ENCODE data around the gene ACSF3. TPM values are rescaled to one million over a fixed set of nuclear protein-coding genes. Genes with fewer than 3 reads are reported as not detected.
A peak's percentile ranks its signal among the peaks of the same experiment; 100 is the strongest.

Gene ACSF3
- polyA plus RNA-seq, 1 donor from 2014 or later = 20.8 TPM

DNA sequence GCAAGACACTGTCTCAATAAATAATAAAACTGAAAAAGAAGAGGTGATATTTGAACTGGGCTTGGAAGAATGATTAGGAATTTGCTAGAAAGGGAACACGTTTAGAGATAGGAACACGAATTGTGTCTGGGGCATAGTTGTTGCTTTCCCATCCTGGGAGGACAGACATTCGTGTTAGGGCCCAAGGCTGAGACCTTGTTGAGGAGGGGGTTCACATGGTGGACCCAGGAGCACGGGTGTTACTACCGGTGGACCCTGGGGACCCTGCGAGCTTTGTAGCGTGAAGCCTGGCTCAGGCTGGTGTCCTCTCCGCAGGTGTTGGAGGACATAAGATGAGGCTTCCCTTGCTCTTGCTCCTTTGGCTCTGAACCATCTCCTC lies 1.2 kb downstream of the ACSF3 start:
- peak overlapping the region; percentile 82 for H3K4me3 ChIP-seq (ENCODE audit: low read length)
- H3K36me3 ChIP-seq (ENCODE audit: insufficient read depth, low read length) = no peaks in the 10 kb centered on the region
- peak overlapping the region; percentile 88 for H3K4me2 ChIP-seq (ENCODE audit: low read length)
- no peaks in the 10 kb centered on the region for H3F3A ChIP-seq (ENCODE audit: insufficient read depth, low read length, poor library complexity, severe bottlenecking)
- peaks cover 13% of the 10 kb centered on the region for H3K79me2 ChIP-seq (replicated peaks; ENCODE audit: insufficient read depth, low read length)
- peaks cover 2% of the 10 kb centered on the region for H3K27me3 ChIP-seq (ENCODE audit: insufficient read depth, low read depth, low read length)
- TF ChIP-seq, protein P1, sequence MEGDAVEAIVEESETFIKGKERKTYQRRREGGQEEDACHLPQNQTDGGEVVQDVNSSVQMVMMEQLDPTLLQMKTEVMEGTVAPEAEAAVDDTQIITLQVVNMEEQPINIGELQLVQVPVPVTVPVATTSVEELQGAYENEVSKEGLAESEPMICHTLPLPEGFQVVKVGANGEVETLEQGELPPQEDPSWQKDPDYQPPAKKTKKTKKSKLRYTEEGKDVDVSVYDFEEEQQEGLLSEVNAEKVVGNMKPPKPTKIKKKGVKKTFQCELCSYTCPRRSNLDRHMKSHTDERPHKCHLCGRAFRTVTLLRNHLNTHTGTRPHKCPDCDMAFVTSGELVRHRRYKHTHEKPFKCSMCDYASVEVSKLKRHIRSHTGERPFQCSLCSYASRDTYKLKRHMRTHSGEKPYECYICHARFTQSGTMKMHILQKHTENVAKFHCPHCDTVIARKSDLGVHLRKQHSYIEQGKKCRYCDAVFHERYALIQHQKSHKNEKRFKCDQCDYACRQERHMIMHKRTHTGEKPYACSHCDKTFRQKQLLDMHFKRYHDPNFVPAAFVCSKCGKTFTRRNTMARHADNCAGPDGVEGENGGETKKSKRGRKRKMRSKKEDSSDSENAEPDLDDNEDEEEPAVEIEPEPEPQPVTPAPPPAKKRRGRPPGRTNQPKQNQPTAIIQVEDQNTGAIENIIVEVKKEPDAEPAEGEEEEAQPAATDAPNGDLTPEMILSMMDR (IDR thresholded peaks at IDR 0.05; ENCODE audit: poor library complexity, severe bottlenecking) = no peak
- TF ChIP-seq POLR2AphosphoS5 (IDR thresholded peaks at IDR 0.05) (no peak), EZH2 (IDR thresholded peaks at IDR 0.05; ENCODE audit: borderline replicate concordance, insufficient read depth, low read length, poor library complexity, severe bottlenecking) (no peak), MXI1 (conservative IDR thresholded peaks at IDR 0.05; ENCODE audit: poor library complexity, severe bottlenecking) (no peak), EP300 (conservative IDR thresholded peaks at IDR 0.05; ENCODE audit: poor library complexity, severe bottlenecking) (no peak), TAF1 (IDR thresholded peaks at IDR 0.05; ENCODE audit: low read depth) (no peak), SMC3 (conservative IDR thresholded peaks at IDR 0.05; ENCODE audit: poor library complexity) (no peak), RAD21 (conservative IDR thresholded peaks at IDR 0.05) (no peak)
- TF ChIP-seq, protein P2, sequence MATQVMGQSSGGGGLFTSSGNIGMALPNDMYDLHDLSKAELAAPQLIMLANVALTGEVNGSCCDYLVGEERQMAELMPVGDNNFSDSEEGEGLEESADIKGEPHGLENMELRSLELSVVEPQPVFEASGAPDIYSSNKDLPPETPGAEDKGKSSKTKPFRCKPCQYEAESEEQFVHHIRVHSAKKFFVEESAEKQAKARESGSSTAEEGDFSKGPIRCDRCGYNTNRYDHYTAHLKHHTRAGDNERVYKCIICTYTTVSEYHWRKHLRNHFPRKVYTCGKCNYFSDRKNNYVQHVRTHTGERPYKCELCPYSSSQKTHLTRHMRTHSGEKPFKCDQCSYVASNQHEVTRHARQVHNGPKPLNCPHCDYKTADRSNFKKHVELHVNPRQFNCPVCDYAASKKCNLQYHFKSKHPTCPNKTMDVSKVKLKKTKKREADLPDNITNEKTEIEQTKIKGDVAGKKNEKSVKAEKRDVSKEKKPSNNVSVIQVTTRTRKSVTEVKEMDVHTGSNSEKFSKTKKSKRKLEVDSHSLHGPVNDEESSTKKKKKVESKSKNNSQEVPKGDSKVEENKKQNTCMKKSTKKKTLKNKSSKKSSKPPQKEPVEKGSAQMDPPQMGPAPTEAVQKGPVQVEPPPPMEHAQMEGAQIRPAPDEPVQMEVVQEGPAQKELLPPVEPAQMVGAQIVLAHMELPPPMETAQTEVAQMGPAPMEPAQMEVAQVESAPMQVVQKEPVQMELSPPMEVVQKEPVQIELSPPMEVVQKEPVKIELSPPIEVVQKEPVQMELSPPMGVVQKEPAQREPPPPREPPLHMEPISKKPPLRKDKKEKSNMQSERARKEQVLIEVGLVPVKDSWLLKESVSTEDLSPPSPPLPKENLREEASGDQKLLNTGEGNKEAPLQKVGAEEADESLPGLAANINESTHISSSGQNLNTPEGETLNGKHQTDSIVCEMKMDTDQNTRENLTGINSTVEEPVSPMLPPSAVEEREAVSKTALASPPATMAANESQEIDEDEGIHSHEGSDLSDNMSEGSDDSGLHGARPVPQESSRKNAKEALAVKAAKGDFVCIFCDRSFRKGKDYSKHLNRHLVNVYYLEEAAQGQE (IDR thresholded peaks at IDR 0.05; ENCODE audit: borderline replicate concordance) = no peak
- no peaks in the 10 kb centered on the region for H4K20me1 ChIP-seq (ENCODE audit: insufficient read depth)
- H3K9me2 ChIP-seq (ENCODE audit: insufficient read depth, low read length) = no peaks in the 10 kb centered on the region
- no peak overlapping the region for H2AFZ ChIP-seq (ENCODE audit: low read depth, low read length)
- no peak overlapping the region for H3K9ac ChIP-seq (ENCODE audit: low read length)
- no peaks in the 10 kb centered on the region for H3K9me3 ChIP-seq (ENCODE audit: low read length)
- H3K27ac ChIP-seq (ENCODE audit: low read length) = no peak overlapping the region

DNA sequence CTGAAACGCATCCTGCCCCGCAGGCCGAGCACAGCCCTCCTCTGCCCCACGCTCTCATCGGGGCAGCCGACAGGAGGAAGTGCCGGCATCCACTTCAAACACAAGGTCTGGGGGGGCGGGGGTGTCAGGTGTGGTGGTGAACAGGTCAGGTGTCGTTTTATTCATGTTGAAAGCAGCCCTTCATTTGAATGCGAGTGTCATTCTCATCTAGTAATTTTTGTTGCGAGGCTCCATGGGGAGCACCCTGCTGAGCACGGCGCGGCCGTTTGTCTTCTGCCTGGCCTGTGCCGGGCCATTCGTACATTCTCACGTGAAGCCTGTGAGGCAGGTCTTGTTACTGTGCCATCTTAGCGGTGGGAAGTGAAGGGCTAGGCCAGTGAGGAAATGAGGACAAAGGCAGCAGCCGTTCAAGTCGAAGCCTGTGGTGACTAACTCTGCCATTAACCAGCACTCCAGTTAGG lies 1.9 kb downstream of the ACSF3 start:
- H3K27me3 ChIP-seq (ENCODE audit: insufficient read depth, low read depth, low read length) = peaks cover 2% of the 10 kb centered on the region
- no peaks in the 10 kb centered on the region for H3K9me3 ChIP-seq (ENCODE audit: low read length)
- H3F3A ChIP-seq (ENCODE audit: insufficient read depth, low read length, poor library complexity, severe bottlenecking) = no peaks in the 10 kb centered on the region
- H3K27ac ChIP-seq (ENCODE audit: low read length) = no peak overlapping the region
- no peak overlapping the region for H2AFZ ChIP-seq (ENCODE audit: low read depth, low read length)
- H3K9ac ChIP-seq (ENCODE audit: low read length) = no peak overlapping the region
- no peaks in the 10 kb centered on the region for H3K36me3 ChIP-seq (ENCODE audit: insufficient read depth, low read length)
- H3K4me2 ChIP-seq (ENCODE audit: low read length) = no peak overlapping the region
- peak overlapping the region; percentile 82 for H3K4me3 ChIP-seq (ENCODE audit: low read length)
- H3K9me2 ChIP-seq (ENCODE audit: insufficient read depth, low read length) = no peaks in the 10 kb centered on the region
- TF ChIP-seq, protein P1 (IDR thresholded peaks at IDR 0.05; ENCODE audit: poor library complexity, severe bottlenecking) = no peak
- no peak for TF ChIP-seq EP300 (conservative IDR thresholded peaks at IDR 0.05; ENCODE audit: poor library complexity, severe bottlenecking)
- TF ChIP-seq, protein P2 (IDR thresholded peaks at IDR 0.05; ENCODE audit: borderline replicate concordance) = no peak
- no peak for TF ChIP-seq RAD21 (conservative IDR thresholded peaks at IDR 0.05)
- no peak for TF ChIP-seq POLR2AphosphoS5 (IDR thresholded peaks at IDR 0.05)
- no peak for TF ChIP-seq MXI1 (conservative IDR thresholded peaks at IDR 0.05; ENCODE audit: poor library complexity, severe bottlenecking)
- no peak for TF ChIP-seq SMC3 (conservative IDR thresholded peaks at IDR 0.05; ENCODE audit: poor library complexity)
- TF ChIP-seq EZH2 (IDR thresholded peaks at IDR 0.05; ENCODE audit: borderline replicate concordance, insufficient read depth, low read length, poor library complexity, severe bottlenecking) = no peak
- TF ChIP-seq TAF1 (IDR thresholded peaks at IDR 0.05; ENCODE audit: low read depth) = no peak
- no peaks in the 10 kb centered on the region for H4K20me1 ChIP-seq (ENCODE audit: insufficient read depth)
- peaks cover 13% of the 10 kb centered on the region for H3K79me2 ChIP-seq (replicated peaks; ENCODE audit: insufficient read depth, low read length)

Data from neural cell (in vitro differentiated cells).